ENCODE measurements around the gene FOXP4. TPM values are rescaled to one million over a fixed set of nuclear protein-coding genes. Genes with fewer than 3 reads are reported as not detected.
A peak's percentile ranks its signal among the peaks of the same experiment; 100 is the strongest.

Gene FOXP4
- total and polyA plus RNA-seq, 2 of the 13 experiments (the other 11 are each of a cell fraction or from before 2014, with no cell fraction given), result 11.0 to 12.4 TPM

DNA sequence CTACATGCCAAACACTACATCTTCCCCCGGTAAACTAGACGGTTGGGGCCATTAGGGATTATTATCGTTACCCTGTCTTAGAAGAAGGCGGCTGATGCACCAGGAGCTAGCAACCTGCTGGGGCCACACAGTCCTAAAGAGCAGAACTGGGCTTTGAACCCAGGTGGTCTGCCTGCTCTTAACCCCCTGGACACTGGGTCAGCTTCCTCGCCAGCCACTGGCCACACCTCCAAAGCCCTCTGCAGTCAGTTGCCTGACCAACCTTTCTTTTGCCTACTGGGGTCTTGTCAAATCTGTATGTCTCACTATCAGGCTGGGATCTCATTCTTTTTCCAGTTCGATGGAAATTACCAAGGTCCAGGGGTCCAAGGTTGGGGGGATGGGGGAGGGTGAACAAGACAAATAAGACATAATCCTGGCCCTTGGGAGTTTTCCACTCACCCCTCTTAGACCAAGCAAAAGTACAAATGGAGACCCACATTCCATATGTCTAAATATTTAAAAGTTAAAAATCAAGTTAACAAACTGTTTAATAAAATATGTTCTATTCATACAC is 34.0 kb upstream of the FOXP4 start (continued):
- TF ChIP-seq, protein P1, sequence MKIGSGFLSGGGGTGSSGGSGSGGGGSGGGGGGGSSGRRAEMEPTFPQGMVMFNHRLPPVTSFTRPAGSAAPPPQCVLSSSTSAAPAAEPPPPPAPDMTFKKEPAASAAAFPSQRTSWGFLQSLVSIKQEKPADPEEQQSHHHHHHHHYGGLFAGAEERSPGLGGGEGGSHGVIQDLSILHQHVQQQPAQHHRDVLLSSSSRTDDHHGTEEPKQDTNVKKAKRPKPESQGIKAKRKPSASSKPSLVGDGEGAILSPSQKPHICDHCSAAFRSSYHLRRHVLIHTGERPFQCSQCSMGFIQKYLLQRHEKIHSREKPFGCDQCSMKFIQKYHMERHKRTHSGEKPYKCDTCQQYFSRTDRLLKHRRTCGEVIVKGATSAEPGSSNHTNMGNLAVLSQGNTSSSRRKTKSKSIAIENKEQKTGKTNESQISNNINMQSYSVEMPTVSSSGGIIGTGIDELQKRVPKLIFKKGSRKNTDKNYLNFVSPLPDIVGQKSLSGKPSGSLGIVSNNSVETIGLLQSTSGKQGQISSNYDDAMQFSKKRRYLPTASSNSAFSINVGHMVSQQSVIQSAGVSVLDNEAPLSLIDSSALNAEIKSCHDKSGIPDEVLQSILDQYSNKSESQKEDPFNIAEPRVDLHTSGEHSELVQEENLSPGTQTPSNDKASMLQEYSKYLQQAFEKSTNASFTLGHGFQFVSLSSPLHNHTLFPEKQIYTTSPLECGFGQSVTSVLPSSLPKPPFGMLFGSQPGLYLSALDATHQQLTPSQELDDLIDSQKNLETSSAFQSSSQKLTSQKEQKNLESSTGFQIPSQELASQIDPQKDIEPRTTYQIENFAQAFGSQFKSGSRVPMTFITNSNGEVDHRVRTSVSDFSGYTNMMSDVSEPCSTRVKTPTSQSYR (CRISPR knock-in tag; IDR thresholded peaks at IDR 0.05; ENCODE audit: borderline replicate concordance), result peak; percentile 65
- TF ChIP-seq MTA1 (CRISPR knock-in tag; IDR thresholded peaks at IDR 0.05; ENCODE audit: borderline replicate concordance) (peak; percentile 60), SSRP1 (CRISPR knock-in tag; IDR thresholded peaks at IDR 0.05) (no peak), SALL1 (CRISPR knock-in tag; IDR thresholded peaks at IDR 0.05) (no peak), ZBTB38 (CRISPR knock-in tag; IDR thresholded peaks at IDR 0.05) (peak; percentile 27; the same call in 1 of the 2 replicates), ZNF317 (CRISPR knock-in tag; IDR thresholded peaks at IDR 0.05) (no peak), HDAC1 (CRISPR knock-in tag; IDR thresholded peaks at IDR 0.05) (peak; percentile 14; the same call in 1 of the 2 replicates), ZNF768 (CRISPR knock-in tag; IDR thresholded peaks at IDR 0.05) (no peak), ZBTB42 (CRISPR knock-in tag; IDR thresholded peaks at IDR 0.05) (no peak), BHLHE40 (IDR thresholded peaks at IDR 0.05; ENCODE audit: low read length) (no peak), RARG (CRISPR knock-in tag; IDR thresholded peaks at IDR 0.05; ENCODE audit: low read depth) (no peak), BCL6 (CRISPR knock-in tag; IDR thresholded peaks at IDR 0.05) (0 out of 2 replicates have a peak, but pooled peaks have one; percentile 14), ZBTB7A (CRISPR knock-in tag; IDR thresholded peaks at IDR 0.05) (peak; percentile 61; the same call in 1 of the 2 replicates), SYNCRIP (IDR thresholded peaks at IDR 0.05; ENCODE audit: insufficient read depth, low read depth, low read length) (no peak), GFI1 (CRISPR knock-in tag; IDR thresholded peaks at IDR 0.05; ENCODE audit: borderline replicate concordance) (0 out of 2 replicates have a peak, but pooled peaks have one; percentile 35)
- TF ChIP-seq, protein P2, sequence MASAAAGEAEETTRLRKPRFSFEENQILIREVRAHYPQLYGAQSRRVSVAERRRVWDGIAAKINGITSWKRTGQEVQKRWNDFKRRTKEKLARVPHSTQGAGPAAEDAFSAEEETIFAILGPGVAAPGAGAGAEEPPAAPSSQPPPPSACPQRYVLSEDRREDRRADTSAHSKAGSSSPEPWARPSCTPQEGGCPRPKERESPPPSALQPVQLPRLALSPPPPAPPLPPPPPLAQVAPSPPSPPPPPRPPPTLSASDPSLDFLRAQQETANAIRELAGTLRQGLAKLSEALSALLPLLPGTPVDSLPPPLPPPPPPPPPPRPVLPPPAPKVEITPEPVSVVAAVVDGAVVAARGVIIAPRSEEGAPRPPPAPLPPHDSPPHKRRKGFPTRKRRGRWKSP (CRISPR knock-in tag; IDR thresholded peaks at IDR 0.05), result no peak
- TF ChIP-seq, protein P3, sequence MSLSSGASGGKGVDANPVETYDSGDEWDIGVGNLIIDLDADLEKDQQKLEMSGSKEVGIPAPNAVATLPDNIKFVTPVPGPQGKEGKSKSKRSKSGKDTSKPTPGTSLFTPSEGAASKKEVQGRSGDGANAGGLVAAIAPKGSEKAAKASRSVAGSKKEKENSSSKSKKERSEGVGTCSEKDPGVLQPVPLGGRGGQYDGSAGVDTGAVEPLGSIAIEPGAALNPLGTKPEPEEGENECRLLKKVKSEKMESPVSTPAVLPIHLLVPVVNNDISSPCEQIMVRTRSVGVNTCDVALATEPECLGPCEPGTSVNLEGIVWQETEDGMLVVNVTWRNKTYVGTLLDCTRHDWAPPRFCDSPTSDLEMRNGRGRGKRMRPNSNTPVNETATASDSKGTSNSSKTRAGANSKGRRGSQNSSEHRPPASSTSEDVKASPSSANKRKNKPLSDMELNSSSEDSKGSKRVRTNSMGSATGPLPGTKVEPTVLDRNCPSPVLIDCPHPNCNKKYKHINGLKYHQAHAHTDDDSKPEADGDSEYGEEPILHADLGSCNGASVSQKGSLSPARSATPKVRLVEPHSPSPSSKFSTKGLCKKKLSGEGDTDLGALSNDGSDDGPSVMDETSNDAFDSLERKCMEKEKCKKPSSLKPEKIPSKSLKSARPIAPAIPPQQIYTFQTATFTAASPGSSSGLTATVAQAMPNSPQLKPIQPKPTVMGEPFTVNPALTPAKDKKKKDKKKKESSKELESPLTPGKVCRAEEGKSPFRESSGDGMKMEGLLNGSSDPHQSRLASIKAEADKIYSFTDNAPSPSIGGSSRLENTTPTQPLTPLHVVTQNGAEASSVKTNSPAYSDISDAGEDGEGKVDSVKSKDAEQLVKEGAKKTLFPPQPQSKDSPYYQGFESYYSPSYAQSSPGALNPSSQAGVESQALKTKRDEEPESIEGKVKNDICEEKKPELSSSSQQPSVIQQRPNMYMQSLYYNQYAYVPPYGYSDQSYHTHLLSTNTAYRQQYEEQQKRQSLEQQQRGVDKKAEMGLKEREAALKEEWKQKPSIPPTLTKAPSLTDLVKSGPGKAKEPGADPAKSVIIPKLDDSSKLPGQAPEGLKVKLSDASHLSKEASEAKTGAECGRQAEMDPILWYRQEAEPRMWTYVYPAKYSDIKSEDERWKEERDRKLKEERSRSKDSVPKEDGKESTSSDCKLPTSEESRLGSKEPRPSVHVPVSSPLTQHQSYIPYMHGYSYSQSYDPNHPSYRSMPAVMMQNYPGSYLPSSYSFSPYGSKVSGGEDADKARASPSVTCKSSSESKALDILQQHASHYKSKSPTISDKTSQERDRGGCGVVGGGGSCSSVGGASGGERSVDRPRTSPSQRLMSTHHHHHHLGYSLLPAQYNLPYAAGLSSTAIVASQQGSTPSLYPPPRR (CRISPR knock-in tag; IDR thresholded peaks at IDR 0.05; ENCODE audit: borderline replicate concordance), result 0 out of 2 replicates have a peak, but pooled peaks have one; percentile 13
- TF ChIP-seq, protein P4, sequence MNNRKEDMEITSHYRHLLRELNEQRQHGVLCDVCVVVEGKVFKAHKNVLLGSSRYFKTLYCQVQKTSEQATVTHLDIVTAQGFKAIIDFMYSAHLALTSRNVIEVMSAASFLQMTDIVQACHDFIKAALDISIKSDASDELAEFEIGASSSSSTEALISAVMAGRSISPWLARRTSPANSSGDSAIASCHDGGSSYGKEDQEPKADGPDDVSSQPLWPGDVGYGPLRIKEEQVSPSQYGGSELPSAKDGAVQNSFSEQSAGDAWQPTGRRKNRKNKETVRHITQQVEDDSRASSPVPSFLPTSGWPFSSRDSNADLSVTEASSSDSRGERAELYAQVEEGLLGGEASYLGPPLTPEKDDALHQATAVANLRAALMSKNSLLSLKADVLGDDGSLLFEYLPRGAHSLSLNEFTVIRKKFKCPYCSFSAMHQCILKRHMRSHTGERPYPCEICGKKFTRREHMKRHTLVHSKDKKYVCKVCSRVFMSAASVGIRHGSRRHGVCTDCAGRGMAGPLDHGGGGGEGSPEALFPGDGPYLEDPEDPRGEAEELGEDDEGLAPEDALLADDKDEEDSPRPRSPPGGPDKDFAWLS (CRISPR knock-in tag; IDR thresholded peaks at IDR 0.05; ENCODE audit: borderline replicate concordance), result peak; percentile 42; the same call in 1 of the 2 replicates
- TF ChIP-seq, protein P5, sequence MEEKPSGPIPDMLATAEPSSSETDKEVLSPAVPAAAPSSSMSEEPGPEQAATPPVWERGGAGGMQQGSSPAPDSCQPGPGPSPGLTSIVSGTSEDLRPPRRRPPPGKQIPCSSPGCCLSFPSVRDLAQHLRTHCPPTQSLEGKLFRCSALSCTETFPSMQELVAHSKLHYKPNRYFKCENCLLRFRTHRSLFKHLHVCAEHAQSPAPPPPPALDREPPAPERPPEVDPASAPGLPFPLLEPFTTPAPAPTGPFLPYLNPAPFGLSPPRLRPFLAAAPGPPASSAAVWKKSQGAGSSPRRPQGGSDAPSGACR (CRISPR knock-in tag; IDR thresholded peaks at IDR 0.05), result no peak

Data from HepG2 (cell line).